ENCODE measurements around the gene ROCK2. TPM values are rescaled to one million over a fixed set of nuclear protein-coding genes. Genes with fewer than 3 reads are reported as not detected.

The ROCK2 gene
- total and polyA plus RNA-seq, 2 donors (not counting 1 experiment from before 2014, with no cell fraction given) = 2.3 to 30.2 TPM

- no peak overlapping the region for H3K27ac Mint-ChIP-seq
- Histone ChIP-seq H3K27me3 (replicated peaks in 1 of 4; ENCODE audit: control extremely low read depth in 1 of 4, control insufficient read depth in 3 of 4, insufficient read depth in 4 of 4, low read length in 3 of 4) (no peaks in the 10 kb centered on the region), H3K36me3 (replicated peaks in 1 of 2; ENCODE audit: control extremely low read depth in 1 of 2, control insufficient read depth in 1 of 2, extremely low read depth in 1 of 2, insufficient read depth in 2 of 2, low read length in 1 of 2) (no peaks in the 10 kb centered on the region), H3K9ac (ENCODE audit: low read length) (no peak overlapping the region), H3K79me2 (ENCODE audit: control insufficient read depth, insufficient read depth, low read length) (no peaks in the 10 kb centered on the region), H2AFZ (ENCODE audit: insufficient read depth, low read depth, low read length, poor library complexity, severe bottlenecking) (no peak overlapping the region), H3K4me2 (replicated peaks; ENCODE audit: low read depth, low read length, poor library complexity, severe bottlenecking) (no peak overlapping the region), H3K27ac (ENCODE audit: low read length in 2 of 2) (no peak overlapping the region), H4K20me1 (ENCODE audit: control insufficient read depth, insufficient read depth, low read length, poor library complexity, severe bottlenecking) (no peaks in the 10 kb centered on the region), H3K4me1 (ENCODE audit: control insufficient read depth in 2 of 2, insufficient read depth in 2 of 2, low read length in 2 of 2) (peaks cover 8 to 17% of the 10 kb centered on the region in 2 donors), H3K9me3 (ENCODE audit: control extremely low read depth in 1 of 3, control insufficient read depth in 2 of 3, insufficient read depth in 1 of 3, low read length in 2 of 3) (no peaks in the 10 kb centered on the region), H3K4me3 (ENCODE audit: control extremely low read depth in 1 of 5, extremely low read depth in 1 of 5, insufficient read depth in 1 of 5, low read depth in 2 of 5, low read length in 4 of 5) (no peak overlapping the region)
- no peak overlapping the region for H3K4me3 Mint-ChIP-seq
- POLR2A ChIA-PET = no interaction called here
- H3K27me3 Mint-ChIP-seq = peaks cover 3% of the 10 kb centered on the region
- TF ChIP-seq EZH2 (IDR thresholded peaks at IDR 0.05; ENCODE audit: borderline replicate concordance, insufficient read depth, low read depth, low read length, poor library complexity, severe bottlenecking) = no peak
- TF ChIP-seq CTCF (IDR thresholded peaks at IDR 0.05) = no peak
- peaks cover 15% of the 10 kb centered on the region for H3K4me1 Mint-ChIP-seq
- CTCF ChIA-PET = no interaction called here
- ATAC-seq (ENCODE audit: low read depth) (no peak), DNase-seq (no peak)
- 100% methylated on average over 1 of the region's 7 CpGs for WGBS (ENCODE audit: insufficient coverage)
- no peaks in the 10 kb centered on the region for H3K9me3 Mint-ChIP-seq (ENCODE audit: insufficient read depth)
- intact Hi-C loops (cut with micrococcal nuclease) = loop anchor here (5.0 to 10.0 kb wide), 2 partner anchors 535 to 1367 kb away; partner anchors contain the start of genes PDIA6 and TRIB2
Observed at GRCh38 chr2:11347403-11347959, 3.0 kb upstream of the ROCK2 start.

- Histone ChIP-seq H3K4me2 (replicated peaks; ENCODE audit: low read depth, low read length, poor library complexity, severe bottlenecking) (no peak overlapping the region), H3K27ac (ENCODE audit: low read length in 2 of 2) (peak overlapping the region in 1 of 2 donors; percentile 13), H4K20me1 (ENCODE audit: control insufficient read depth, insufficient read depth, low read length, poor library complexity, severe bottlenecking) (peaks cover 4% of the 10 kb centered on the region), H3K4me1 (ENCODE audit: control insufficient read depth in 2 of 2, insufficient read depth in 2 of 2, low read length in 2 of 2) (peaks cover 16 to 19% of the 10 kb centered on the region in 2 donors), H3K79me2 (ENCODE audit: control insufficient read depth, insufficient read depth, low read length) (peaks cover 5% of the 10 kb centered on the region), H3K9ac (ENCODE audit: low read length) (no peak overlapping the region), H3K4me3 (ENCODE audit: control extremely low read depth in 1 of 5, extremely low read depth in 1 of 5, insufficient read depth in 1 of 5, low read depth in 2 of 5, low read length in 4 of 5) (no peak overlapping the region), H3K27me3 (replicated peaks in 1 of 4; ENCODE audit: control extremely low read depth in 1 of 4, control insufficient read depth in 3 of 4, insufficient read depth in 4 of 4, low read length in 3 of 4) (no peaks in the 10 kb centered on the region), H3K36me3 (replicated peaks in 1 of 2; ENCODE audit: control extremely low read depth in 1 of 2, control insufficient read depth in 1 of 2, extremely low read depth in 1 of 2, insufficient read depth in 2 of 2, low read length in 1 of 2) (no peaks in the 10 kb centered on the region), H3K9me3 (ENCODE audit: control extremely low read depth in 1 of 3, control insufficient read depth in 2 of 3, insufficient read depth in 1 of 3, low read length in 2 of 3) (no peaks in the 10 kb centered on the region), H2AFZ (ENCODE audit: insufficient read depth, low read depth, low read length, poor library complexity, severe bottlenecking) (no peak overlapping the region)
- H3K9me3 Mint-ChIP-seq (ENCODE audit: insufficient read depth) = no peaks in the 10 kb centered on the region
- no peak overlapping the region for H3K4me3 Mint-ChIP-seq
- ChIA-PET CTCF (interaction anchor here (0.7 to 3.0 kb wide), 4 partner anchors 28 to 101 kb away, joined by 3 to 8 read pairs (median 4); no protein-coding TSS in a partner anchor), POLR2A (interaction anchor here (0.7 kb wide), 1 partner anchor 213 kb away, joined by 4 read pairs; a partner anchor contains a TSS)
- peaks cover 3% of the 10 kb centered on the region for H3K27me3 Mint-ChIP-seq
- DNase-seq = peak; percentile 18
- H3K27ac Mint-ChIP-seq = no peak overlapping the region
- ATAC-seq (ENCODE audit: low read depth) = no peak
- intact Hi-C loops (cut with micrococcal nuclease) = loop anchor here (5.0 to 10.0 kb wide), 2 partner anchors 534 to 1369 kb away; partner anchors contain the start of genes PDIA6 and TRIB2
- TF ChIP-seq CTCF (IDR thresholded peaks at IDR 0.05) (no peak), EZH2 (IDR thresholded peaks at IDR 0.05; ENCODE audit: borderline replicate concordance, insufficient read depth, low read depth, low read length, poor library complexity, severe bottlenecking) (no peak)
- peaks cover 25% of the 10 kb centered on the region for H3K4me1 Mint-ChIP-seq
- 100% methylated on average over 2 of the region's 4 CpGs for WGBS (ENCODE audit: insufficient coverage)
Observed at GRCh38 chr2:11346023-11346482, 1.6 kb upstream of the ROCK2 start.
